GM12878 (cell line): ENCODE results near the gene ZNF469. TPM values are rescaled to one million over a fixed set of nuclear protein-coding genes. Genes with fewer than 3 reads are reported as not detected.

ENCODE experiments used
- ATAC-seq: fragments of 200-7000 bp; cut with Tn5 transposase; 3 replicates; pipeline ENCODE4 v1.9.1; 2020; ENCODE audit warnings: mild to moderate bottlenecking, moderate library complexity
- BruUV-seq: library from RNA; stranded (reverse); fragments of 400-500 nt; replicated peaks from 2 replicates; lab custom pipeline; 2021; lab: Mats Ljungman, UMichigan
- CTCF ChIA-PET: fragments of 300-600 bp; sonication (Branson Sonifier 250); formaldehyde crosslinking; extraction: SDS; loops from one replicate; lab custom pipeline; 2021; ENCODE audit warnings: inconsistent platforms; lab: Yijun Ruan, JAX
- POLR2A ChIA-PET: fragments of 350-600 bp; formaldehyde crosslinking; extraction: SDS; loops from one replicate; lab custom pipeline; 2021; ENCODE audit warnings: inconsistent platforms; lab: Charles Lee
- RAD21 ChIA-PET: fragments of 300-600 bp; sonication (Branson Sonifier 250); formaldehyde crosslinking; loops from one replicate; lab custom pipeline; 2023; ENCODE audit warnings: antibody characterized with exemption; ENCODE audit not compliant: unreplicated experiment; lab: Charles Lee
- SMC1A ChIA-PET: fragments of 300-600 bp; sonication (Branson Sonifier 250); formaldehyde crosslinking; loops from one replicate; lab custom pipeline; 2023; ENCODE audit not compliant: unreplicated experiment, uncharacterized antibody; lab: Charles Lee
- DNase-seq: peaks from one replicate; pipeline ENCODE4 v3.0.0-alpha.2; 2011; ENCODE audit warnings: low read depth, low spot score
- FAIRE-seq: peaks from 3 replicates; lab custom pipeline; 2011; peaks lifted over from hg19 to GRCh38; lab: Jason Lieb, UNC
- H2AFZ ChIP-seq: 2 replicates; pipeline ENCODE4 v1.6.0; 2011; ENCODE audit warnings: low read depth, low read length, control low read depth; ENCODE audit not compliant: control insufficient read depth
- H3K27ac ChIP-seq: 2 replicates; pipeline ENCODE4 v1.5.1; 2011; ENCODE audit warnings: control low read depth; ENCODE audit not compliant: control insufficient read depth, insufficient read depth
- H3K27me3 ChIP-seq, 2 experiments: replicated peaks in 1 of 2; 2 replicates each; pipeline versions ENCODE4 v1.6.0 to v1.6.1; 2011; ENCODE audit warnings: low read length in 1 of 2; ENCODE audit not compliant: control insufficient read depth in 2 of 2, insufficient read depth in 2 of 2
- H3K36me3 ChIP-seq, 2 experiments: 2 replicates each; pipeline ENCODE4 v1.5.1; 2011; ENCODE audit warnings: low read length in 1 of 2; ENCODE audit not compliant: control insufficient read depth in 2 of 2, insufficient read depth in 2 of 2
- H3K4me1 ChIP-seq: 2 replicates; pipeline ENCODE4 v1.6.1; 2011; ENCODE audit warnings: mild to moderate bottlenecking, low read length, moderate library complexity, mixed read lengths; ENCODE audit not compliant: control insufficient read depth, insufficient read depth
- H3K4me2 ChIP-seq: 2 replicates; pipeline ENCODE4 v1.6.0; 2011; ENCODE audit warnings: control low read depth; ENCODE audit not compliant: control insufficient read depth, insufficient read depth
- H3K4me3 ChIP-seq: fragments of 200-600 bp; sonication (generic); 2 replicates; pipeline ENCODE4 v1.5.1; 2016
- H3K79me2 ChIP-seq: 2 replicates; pipeline ENCODE4 v1.6.0; 2011; ENCODE audit warnings: low read length; ENCODE audit not compliant: control insufficient read depth, insufficient read depth
- H3K9ac ChIP-seq: 2 replicates; pipeline ENCODE4 v1.8.0; 2011; ENCODE audit warnings: low read length, control low read depth, mixed read lengths; ENCODE audit not compliant: control insufficient read depth, insufficient read depth
- H3K9me3 ChIP-seq: replicated peaks from 3 replicates; pipeline ENCODE4 v1.5.1; 2011; ENCODE audit warnings: mild to moderate bottlenecking, low read length; ENCODE audit not compliant: control insufficient read depth, insufficient read depth
- H4K20me1 ChIP-seq: 2 replicates; pipeline ENCODE4 v1.6.0; 2011; ENCODE audit not compliant: control insufficient read depth, insufficient read depth
- ASH2L ChIP-seq: fragments of 300-600, 200-600 bp; sonication (generic); IDR thresholded peaks from 2 replicates; pipeline ENCODE4 v1.6.1; 2017; ENCODE audit warnings: low read depth, mild to moderate bottlenecking, borderline replicate concordance
- ATF7 ChIP-seq: fragments of 450-650 bp; IDR thresholded peaks from 2 replicates; pipeline ENCODE4 v1.6.1; 2016; ENCODE audit warnings: low read depth, mild to moderate bottlenecking
- BHLHE40 ChIP-seq, 2 experiments: fragments of 450-650 bp in 1 of 2; IDR thresholded peaks; 2 replicates each; pipeline ENCODE4 v1.6.1; 2011 to 2017; ENCODE audit warnings: low read depth in 2 of 2, borderline replicate concordance in 1 of 2, improper control_type of control experiment in 1 of 2, low read length in 1 of 2, mild to moderate bottlenecking in 1 of 2
- CEBPB ChIP-seq, 2 experiments: fragments of 150-350 bp in 1 of 2; IDR thresholded peaks; 2 replicates each; pipeline ENCODE4 v1.6.1; 2012 to 2014; ENCODE audit warnings: low read depth in 2 of 2, low read length in 2 of 2, borderline replicate concordance in 1 of 2, inconsistent platforms in 1 of 2
- CREB1 ChIP-seq: IDR thresholded peaks from 2 replicates; pipeline ENCODE4 v1.6.1; 2012; ENCODE audit warnings: low read depth, mild to moderate bottlenecking, inconsistent platforms
- CTCF ChIP-seq, 3 experiments: IDR thresholded peaks in 2 of 3; conservative IDR thresholded peaks in 1 of 3; 2 replicates each; pipeline ENCODE4 v1.5.1; 2011; ENCODE audit warnings: low read depth in 3 of 3, low read length in 3 of 3, mild to moderate bottlenecking in 3 of 3, control low read depth in 2 of 3, moderate library complexity in 2 of 3, inconsistent platforms in 1 of 3, mixed read lengths in 1 of 3; ENCODE audit not compliant: control insufficient read depth in 2 of 3, insufficient read depth in 1 of 3; ENCODE audit errors: extremely low read depth in 1 of 3
- DPF2 ChIP-seq: fragments of 450-650 bp; IDR thresholded peaks from 2 replicates; pipeline ENCODE4 v1.6.1; 2017; ENCODE audit warnings: mild to moderate bottlenecking
- IRF5 ChIP-seq: fragments of 450-650 bp; IDR thresholded peaks from 2 replicates; pipeline ENCODE4 v1.6.1; 2017; ENCODE audit warnings: borderline replicate concordance
- MYC ChIP-seq: IDR thresholded peaks from 2 replicates; pipeline ENCODE4 v1.6.1; 2011; ENCODE audit warnings: mild to moderate bottlenecking, low read length, moderate library complexity, inconsistent platforms; ENCODE audit not compliant: insufficient read depth, insufficient replicate concordance, insufficient read length, severe bottlenecking
- REST ChIP-seq: IDR thresholded peaks from 2 replicates; pipeline ENCODE4 v1.6.1; 2012; ENCODE audit warnings: mild to moderate bottlenecking, low read depth, low read length
- SUZ12 ChIP-seq: fragments of 200-600 bp; sonication (generic); IDR thresholded peaks from one replicate; pipeline ENCODE4 v1.6.1; 2018; ENCODE audit warnings: antibody characterized with exemption, mild to moderate bottlenecking; ENCODE audit not compliant: unreplicated experiment
- ZNF622 ChIP-seq: fragments of 450-650 bp; IDR thresholded peaks from 2 replicates; pipeline ENCODE4 v1.6.1; 2017; ENCODE audit warnings: mild to moderate bottlenecking, inconsistent platforms
- ZSCAN29 ChIP-seq: fragments of 450-650 bp; IDR thresholded peaks from 2 replicates; pipeline ENCODE4 v1.6.1; 2017; ENCODE audit warnings: mild to moderate bottlenecking, moderate library complexity
- WGBS: methylation state at CpG from one replicate; pipeline ENCODE4 v1.1.6; 2016; ENCODE audit warnings: low lambda C conversion rate; ENCODE audit not compliant: insufficient replicate concordance, insufficient coverage; ENCODE audit errors: missing lambda C conversion rate; 5-methylcytosine and 5-hydroxymethylcytosine counted together
- in situ Hi-C: fragments of 300-500 bp; cut with MboI; formaldehyde crosslinking; loops from 9 replicates; pipeline ENCODE4 v1.14.3; 2018; ENCODE audit warnings: mixed read lengths
- intact Hi-C: fragments of 100-400 bp; cut with micrococcal nuclease; formaldehyde crosslinking; loops from one replicate; pipeline ENCODE4 v1.14.2; 2022; ENCODE audit not compliant: unreplicated experiment
- polyA plus RNA-seq, 11 experiments: library from polyadenylated mRNA; depleted of rRNA in 4 of 11; unstranded in 6 of 11; stranded (reverse) in 5 of 11; fragments of >200 nt; fragmentation: Nextera tagmentation in 4 of 11; fragmentation: Illumina TruSeq in 1 of 11; extraction: Ambion mirVana in 4 of 11; extraction: Trizol in 1 of 11; gene quantifications; 1 replicate in 1 of 11; 2 replicates in 10 of 11; pipeline versions ENCODE4 v1.2.1 to v1.2.3, GENCODE V29; 2011 to 2016; ENCODE audit warnings: inconsistent platforms in 2 of 11, missing spikeins in 2 of 11, low read depth in 1 of 11
- total RNA-seq, 4 experiments: library from RNA; depleted of rRNA in 3 of 4; stranded (reverse); fragments of >200 nt in 3 of 4; fragmentation: Illumina TruSeq in 1 of 4; extraction: Trizol in 1 of 4; gene quantifications; 2 replicates each; pipeline versions ENCODE4 v1.2.1 to v1.2.3, GENCODE V29; 2013 to 2021

Gene ZNF469
- total and polyA plus RNA-seq, 10 of the 15 experiments (the other 5 are each of a cell fraction or from before 2014, with no cell fraction given): 0.01 to 0.21 (median 0.04) TPM; not detected in 3

GRCh38 chr16:88383401-88384221 lies 852 bp downstream of the ZNF469 start:
- Histone ChIP-seq H3K4me3 (no peak overlapping the region), H3K9me3 (no peaks in the 10 kb centered on the region; the same call in 2 of the 3 replicates), H3K36me3 (no peaks in the 10 kb centered on the region), H4K20me1 (no peaks in the 10 kb centered on the region), H3K4me1 (no peaks in the 10 kb centered on the region), H3K9ac (no peak overlapping the region), H2AFZ (no peak overlapping the region), H3K79me2 (no peaks in the 10 kb centered on the region), H3K27me3 (peaks cover 5 to 17% of the 10 kb centered on the region in 2 experiments; a peak in 3 of 4 replicates), H3K4me2 (no peak overlapping the region), H3K27ac (no peak overlapping the region)
- CTCF ChIA-PET: no interaction called here
- peak; percentile 41; the same call in 1 of the 3 replicates for ATAC-seq
- SMC1A ChIA-PET: no interaction called here
- in situ Hi-C loops (no loop called here), intact Hi-C loops (no loop called here)
- no TSS peak for BruUV-seq
- TF ChIP-seq CEBPB (IDR thresholded peaks at IDR 0.05; ENCODE audit: borderline replicate concordance in 1 of 2, low read depth in 2 of 2, low read length in 2 of 2) (no peak), IRF5 (no peak), ASH2L (no peak), ATF7 (no peak), BHLHE40 (IDR thresholded peaks at IDR 0.05; ENCODE audit: borderline replicate concordance in 1 of 2, low read depth in 2 of 2, low read length in 1 of 2) (no peak), CREB1 (no peak), ZSCAN29 (no peak), SUZ12 (peak; percentile 34), DPF2 (no peak), ZNF622 (no peak), REST (no peak), MYC (no peak), CTCF (IDR thresholded peaks at IDR 0.05 in 2 of 3, conservative IDR thresholded peaks at IDR 0.05 in 1 of 3; ENCODE audit: control insufficient read depth in 2 of 3, extremely low read depth in 1 of 3, insufficient read depth in 1 of 3, low read depth in 3 of 3, low read length in 3 of 3) (peak in 2 of 3 experiments; percentile 10; a peak in 1 of 6 replicates)
- WGBS: 28% methylated on average over 58 of the region's 94 CpGs
- POLR2A ChIA-PET: no interaction called here
- RAD21 ChIA-PET: no interaction called here
- DNase-seq: no peak
- no peak for FAIRE-seq
